ENCODE data around the gene UPK3B. TPM values are rescaled to one million over a fixed set of nuclear protein-coding genes. Genes with fewer than 3 reads are reported as not detected.
A peak's percentile ranks its signal among the peaks of the same experiment; 100 is the strongest.

The UPK3B gene
- total and polyA plus RNA-seq, 2 of the 13 experiments (the other 11 are each of a cell fraction or from before 2014, with no cell fraction given), result not detected

- 0 out of 2 replicates have a peak, but pooled peaks have one; percentile 48 for TF ChIP-seq ZBTB4 (CRISPR knock-in tag; IDR thresholded peaks at IDR 0.05; ENCODE audit: borderline replicate concordance)
- no peak for TF ChIP-seq FOXO1 (CRISPR knock-in tag; IDR thresholded peaks at IDR 0.05)
- no peak for TF ChIP-seq PBX3 (CRISPR knock-in tag; IDR thresholded peaks at IDR 0.05; ENCODE audit: borderline replicate concordance)
- no peak for TF ChIP-seq ZSCAN5A (CRISPR knock-in tag; IDR thresholded peaks at IDR 0.05; ENCODE audit: borderline replicate concordance)
- TF ChIP-seq ZNF513 (CRISPR knock-in tag; conservative IDR thresholded peaks at IDR 0.05), result no peak
- no peak for TF ChIP-seq ATAD3A (CRISPR knock-in tag; IDR thresholded peaks at IDR 0.05)
- no peak for TF ChIP-seq DNMT3B (CRISPR knock-in tag; conservative IDR thresholded peaks at IDR 0.05)
- no peak for TF ChIP-seq ZFP36L2 (CRISPR knock-in tag; IDR thresholded peaks at IDR 0.05)
- TF ChIP-seq SP140L (CRISPR knock-in tag; IDR thresholded peaks at IDR 0.05; ENCODE audit: borderline replicate concordance), result no peak
- TF ChIP-seq ZNF3 (CRISPR knock-in tag; IDR thresholded peaks at IDR 0.05), result no peak
- no peak; the same call in 1 of the 2 replicates for TF ChIP-seq THAP9 (CRISPR knock-in tag; IDR thresholded peaks at IDR 0.05; ENCODE audit: borderline replicate concordance)
- no peak for TF ChIP-seq ZNF772 (CRISPR knock-in tag; IDR thresholded peaks at IDR 0.05)
- no peak for TF ChIP-seq FOSL2 (CRISPR knock-in tag; IDR thresholded peaks at IDR 0.05)
- no peak for TF ChIP-seq IRX3 (CRISPR knock-in tag; IDR thresholded peaks at IDR 0.05; ENCODE audit: borderline replicate concordance, low read depth)
- no peak for TF ChIP-seq ZBTB39 (CRISPR knock-in tag; IDR thresholded peaks at IDR 0.05)
These were observed 2.8 kb downstream of the UPK3B start (continued) for GRCh38 chr7:76512941-76513816.

All from HepG2 (cell line).